Activated T-cell treated with anti-CD3 and anti-CD28 coated beads, Interleukin-2, amount 50 U/mL, for 48 hours (primary cell): Measurements from ENCODE around the gene TRAPPC2.

Experiments used
- DNase-seq, 2 experiments: peaks; one replicate each; pipeline ENCODE4 v3.0.0-alpha.2; 2020

The TRAPPC2 gene

GRCh38 chrX:13734278-13735172, at the start of gene TRAPPC2, which contains the start of gene OFD1:
TRAPPC2 (minus strand) TSS chrX:13734620; CDS start chrX:13719963, 14,657 bp downstream.
OFD1 (plus strand) TSS chrX:13734748; CDS start chrX:13735072, 324 bp downstream.
- peak; percentile 92 to 94 for DNase-seq

GRCh38 chrX:13780868-13781427, 46.5 kb upstream of the TRAPPC2 start:
- DNase-seq = no peak

GRCh38 chrX:13778916-13779315, 44.5 kb upstream of the TRAPPC2 start:
- DNase-seq = no peak

- no peak for DNase-seq
These were observed 42.0 kb upstream of the TRAPPC2 start for GRCh38 chrX:13776387-13776786.

GRCh38 chrX:13775837-13776236, 41.4 kb upstream of the TRAPPC2 start:
- no peak for DNase-seq

GRCh38 chrX:13774696-13775095, 40.3 kb upstream of the TRAPPC2 start:
- no peak for DNase-seq

GRCh38 chrX:13770013-13770535, 35.7 kb upstream of the TRAPPC2 start:
- no peak for DNase-seq

- no peak for DNase-seq
These were observed 34.5 kb upstream of the TRAPPC2 start for GRCh38 chrX:13768939-13769338.

GRCh38 chrX:13764765-13765164, 30.3 kb upstream of the TRAPPC2 start:
- DNase-seq = no peak

- DNase-seq = no peak
These were observed 29.9 kb upstream of the TRAPPC2 start for GRCh38 chrX:13764281-13764680.

- DNase-seq = no peak
These were observed 29.1 kb upstream of the TRAPPC2 start for GRCh38 chrX:13763489-13763888.

- no peak for DNase-seq
These were observed 27.4 kb upstream of the TRAPPC2 start for GRCh38 chrX:13761606-13762414.

- DNase-seq = no peak
These were observed 26.0 kb upstream of the TRAPPC2 start for GRCh38 chrX:13760426-13760825.

- no peak for DNase-seq
These were observed 24.8 kb upstream of the TRAPPC2 start for GRCh38 chrX:13759152-13759718.

GRCh38 chrX:13756381-13756780, 22.0 kb upstream of the TRAPPC2 start:
- DNase-seq = no peak

GRCh38 chrX:13755254-13755653, 20.8 kb upstream of the TRAPPC2 start:
- no peak for DNase-seq

GRCh38 chrX:13754765-13755164, 20.3 kb upstream of the TRAPPC2 start:
- DNase-seq = no peak

GRCh38 chrX:13752646-13753045, 18.2 kb upstream of the TRAPPC2 start:
- no peak for DNase-seq

GRCh38 chrX:13752141-13752540, 17.7 kb upstream of the TRAPPC2 start:
- DNase-seq = no peak

- no peak for DNase-seq
These were observed 16.4 kb upstream of the TRAPPC2 start for GRCh38 chrX:13750812-13751211.

- DNase-seq = no peak
These were observed 15.8 kb upstream of the TRAPPC2 start for GRCh38 chrX:13750204-13750603.

- DNase-seq = no peak
These were observed 14.1 kb upstream of the TRAPPC2 start for GRCh38 chrX:13748486-13748885.

- no peak for DNase-seq
These were observed 13.4 kb upstream of the TRAPPC2 start for GRCh38 chrX:13747836-13748235.
